Mucosa of descending colon (tissue), 3 donors: ENCODE measurements around the gene SPC24. TPM values are rescaled to one million over a fixed set of nuclear protein-coding genes. Genes with fewer than 3 reads are reported as not detected.
"Not testable (repeated sequence)": the region's sequence is repeated elsewhere in the genome, so short reads cannot be mapped to it uniquely, and the experiment has no call there.

Source experiments
- ATAC-seq: fragments of 200-7000 bp; cut with Tn5 transposase; one replicate; pipeline ENCODE4 v1.9.1; 2020; ENCODE audit warnings: mild to moderate bottlenecking, moderate library complexity
- DNase-seq, 3 donors: peaks; one replicate each; pipeline ENCODE4 v3.0.0-alpha.2; 2020
- H3K36me3 ChIP-seq: fragments of 200-600 bp; one replicate; pipeline ENCODE4 v1.8.0; 2021; ENCODE audit warnings: low read depth, mild to moderate bottlenecking
- H3K4me1 ChIP-seq: fragments of 200-600 bp; one replicate; pipeline ENCODE4 v1.8.0; 2021; ENCODE audit warnings: low read depth, mild to moderate bottlenecking
- H3K4me3 ChIP-seq: fragments of 200-600 bp; one replicate; pipeline ENCODE4 v1.8.0; 2021; ENCODE audit warnings: mild to moderate bottlenecking
- H3K9me3 ChIP-seq: fragments of 200-600 bp; one replicate; pipeline ENCODE4 v1.8.0; 2021; ENCODE audit warnings: mild to moderate bottlenecking
- intact Hi-C, 2 donors: fragments of 100-400 bp; cut with DNase I in 1 of 2; cut with micrococcal nuclease in 1 of 2; formaldehyde crosslinking; loops; one replicate each; pipeline versions ENCODE4 v1.11.0 to v1.11.1; 2022; cut with DNase I, micrococcal nuclease
- microRNA-seq: library from miRNA; unstranded; fragments of <30 nt; microRNA quantifications from one replicate; pipeline ENCODE4, GENCODE V29; 2019
- total RNA-seq, 3 donors: library from RNA; stranded (reverse); fragmentation: NEBNext Ultra II Directional in 2 of 3; extraction: Animal tissue kit (Norgen Biotek cat#: 25700) in 2 of 3; gene quantifications; one replicate each; pipeline versions ENCODE4 v1.2.1 to v1.2.4, GENCODE V29; 2021 to 2023
- TF ChIP-seq, protein P1 (sequence below): fragments of 200-600 bp; IDR thresholded peaks from one replicate; pipeline ENCODE4 v1.8.0; 2022; ENCODE audit warnings: antibody characterized with exemption, mild to moderate bottlenecking
- donor health status: DM: no; HTN: no; CAD: no; lungs with moderate emphysema.
- donor health status: DM: no; HTN: no; CAD: no.
- donor health status: DM: no; HTN: yes; CAD: no.

Gene SPC24
- total RNA-seq, 3 donors from 2014 or later = 2.8 to 15.8 (median 3.8) TPM

DNA sequence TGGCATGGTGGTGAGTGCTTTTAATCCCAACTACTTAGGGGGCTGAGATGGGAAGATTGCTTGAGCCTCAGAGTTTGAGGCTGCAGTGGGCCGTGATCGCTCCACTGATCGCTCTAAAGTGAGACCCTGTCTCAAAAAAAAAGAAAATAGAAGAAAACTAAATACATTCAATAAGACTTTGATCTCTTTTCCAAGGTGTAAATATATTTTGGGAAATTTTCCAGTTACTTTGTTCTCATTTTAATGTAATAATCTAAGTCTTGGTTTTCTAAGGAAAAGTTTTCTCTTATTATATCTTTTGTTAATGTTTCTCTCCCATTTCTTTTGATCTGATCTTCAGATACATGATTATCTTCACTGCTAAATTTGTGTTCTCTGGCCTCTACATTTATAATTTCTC lies 56.7 kb downstream of the SPC24 start:
- DNase-seq (no peak), ATAC-seq (no peak)
- no peak overlapping the region for H3K4me3 ChIP-seq
- H3K4me1 ChIP-seq = peaks cover 25% of the 10 kb centered on the region
- no peaks in the 10 kb centered on the region for H3K36me3 ChIP-seq
- intact Hi-C loops = loop anchor here in 1 of 2 donors (10.0 kb wide), 1 partner anchor 64 kb away; no protein-coding TSS in a partner anchor
- H3K9me3 ChIP-seq = no peaks in the 10 kb centered on the region
- TF ChIP-seq, protein P1, sequence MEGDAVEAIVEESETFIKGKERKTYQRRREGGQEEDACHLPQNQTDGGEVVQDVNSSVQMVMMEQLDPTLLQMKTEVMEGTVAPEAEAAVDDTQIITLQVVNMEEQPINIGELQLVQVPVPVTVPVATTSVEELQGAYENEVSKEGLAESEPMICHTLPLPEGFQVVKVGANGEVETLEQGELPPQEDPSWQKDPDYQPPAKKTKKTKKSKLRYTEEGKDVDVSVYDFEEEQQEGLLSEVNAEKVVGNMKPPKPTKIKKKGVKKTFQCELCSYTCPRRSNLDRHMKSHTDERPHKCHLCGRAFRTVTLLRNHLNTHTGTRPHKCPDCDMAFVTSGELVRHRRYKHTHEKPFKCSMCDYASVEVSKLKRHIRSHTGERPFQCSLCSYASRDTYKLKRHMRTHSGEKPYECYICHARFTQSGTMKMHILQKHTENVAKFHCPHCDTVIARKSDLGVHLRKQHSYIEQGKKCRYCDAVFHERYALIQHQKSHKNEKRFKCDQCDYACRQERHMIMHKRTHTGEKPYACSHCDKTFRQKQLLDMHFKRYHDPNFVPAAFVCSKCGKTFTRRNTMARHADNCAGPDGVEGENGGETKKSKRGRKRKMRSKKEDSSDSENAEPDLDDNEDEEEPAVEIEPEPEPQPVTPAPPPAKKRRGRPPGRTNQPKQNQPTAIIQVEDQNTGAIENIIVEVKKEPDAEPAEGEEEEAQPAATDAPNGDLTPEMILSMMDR = no peak

DNA sequence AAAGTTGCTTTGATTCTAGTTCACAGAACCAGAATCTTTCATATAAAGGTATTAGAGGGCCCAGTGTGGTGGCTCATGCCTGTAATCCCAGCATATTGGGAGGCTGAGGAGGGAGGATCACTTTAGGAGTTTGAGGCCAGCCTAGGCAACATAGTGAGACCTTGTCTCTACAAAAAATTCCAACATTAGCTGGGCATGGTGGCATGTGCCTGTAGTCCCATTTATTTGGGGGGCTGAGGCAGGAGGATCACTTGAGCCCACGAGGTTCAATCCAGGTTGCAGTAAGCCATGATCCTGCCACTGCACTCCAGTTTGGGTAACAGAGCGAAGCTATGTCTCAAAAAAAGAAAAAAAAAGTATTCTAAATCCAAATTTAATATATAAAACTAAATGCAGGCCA lies 57.3 kb downstream of the SPC24 start:
- intact Hi-C loops = loop anchor here in 1 of 2 donors (10.0 kb wide), 1 partner anchor 64 kb away; no protein-coding TSS in a partner anchor
- no peaks in the 10 kb centered on the region for H3K36me3 ChIP-seq
- ATAC-seq = no peak
- no peaks in the 10 kb centered on the region for H3K9me3 ChIP-seq
- H3K4me1 ChIP-seq = peaks cover 30% of the 10 kb centered on the region
- no peak overlapping the region for H3K4me3 ChIP-seq
- TF ChIP-seq, protein P1 = no peak
- DNase-seq = no peak

DNA sequence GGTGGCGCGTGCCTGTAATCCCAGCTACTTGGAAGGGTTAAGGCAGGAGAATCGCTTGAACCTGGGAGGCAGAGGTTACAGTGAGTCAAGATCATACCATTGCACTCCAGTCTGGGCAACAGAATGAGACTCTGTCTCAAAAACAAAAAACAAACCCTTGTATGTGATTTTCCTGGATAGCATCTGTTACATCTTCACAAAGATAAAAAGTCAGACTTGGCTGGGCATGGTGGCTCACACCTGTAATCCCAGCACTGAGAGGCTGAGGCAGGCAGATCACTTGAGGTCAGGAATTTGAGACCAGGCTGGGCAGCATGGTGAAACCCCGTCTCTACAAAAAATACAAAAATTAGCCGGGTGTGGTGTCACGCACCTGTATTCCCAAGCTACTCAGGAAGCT lies 58.2 kb downstream of the SPC24 start:
- ATAC-seq, H3K9me3 ChIP-seq, H3K36me3 ChIP-seq, H3K4me3 ChIP-seq, DNase-seq: not testable (repeated sequence)
- H3K4me1 ChIP-seq = peaks cover 38% of the 10 kb centered on the region
- intact Hi-C loops = loop anchor here in 1 of 2 donors (10.0 kb wide), 1 partner anchor 63 kb away; no protein-coding TSS in a partner anchor

DNA sequence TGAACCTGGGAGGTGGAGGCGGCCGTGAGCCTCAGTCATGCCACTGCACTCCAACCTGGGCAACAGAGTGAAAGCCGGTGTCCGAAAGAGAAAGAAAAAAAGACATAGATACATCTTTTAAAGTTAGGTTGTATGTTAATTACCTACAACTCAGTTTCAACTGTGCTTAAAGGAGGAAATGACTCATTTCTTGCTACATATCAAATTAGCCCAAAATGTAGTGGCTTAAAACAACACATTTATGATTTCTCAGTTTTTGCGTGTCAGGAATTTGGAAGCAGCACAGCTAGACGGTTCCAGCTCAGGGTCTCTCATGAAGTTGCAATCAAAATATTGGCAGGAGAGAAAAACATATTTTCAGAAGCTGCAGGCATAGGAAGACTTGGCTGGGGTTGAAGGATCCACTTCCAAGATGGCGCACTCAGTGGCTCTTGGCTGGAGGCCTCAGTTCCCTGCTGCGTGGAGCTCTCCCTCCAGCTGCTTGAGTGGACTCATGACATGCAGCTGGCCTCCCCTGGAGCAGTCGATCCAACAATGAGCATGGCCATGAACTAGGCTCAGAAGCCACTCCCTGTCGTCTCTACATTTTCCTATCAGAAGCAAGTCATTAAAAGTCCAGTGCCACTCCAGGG lies 59.3 kb downstream of the SPC24 start:
- TF ChIP-seq, protein P1 = no peak
- DNase-seq (peak in 1 of 3 donors; percentile 26), ATAC-seq (no peak)
- no peak overlapping the region for H3K4me3 ChIP-seq
- intact Hi-C loops = loop anchor here in 1 of 2 donors (10.0 kb wide), 1 partner anchor 62 kb away; no protein-coding TSS in a partner anchor
- no peaks in the 10 kb centered on the region for H3K36me3 ChIP-seq
- H3K9me3 ChIP-seq = no peaks in the 10 kb centered on the region
- H3K4me1 ChIP-seq = peaks cover 47% of the 10 kb centered on the region

Small RNAs within 50 kb of the gene (microRNA-seq; reads per million reads assigned to microRNA genes)
- gene MIR6886 = 0.70 reads per million

Other genes starting within 250 kb of the SPC24 start
- 10 to 100 TPM; 34.0 to 55.8 (median 55.2) TPM for gene YIPF2, start 227.1 kb downstream of the SPC24 start, total RNA-seq
- 10 to 100 TPM; 18.5 to 25.0 (median 22.7) TPM for gene TIMM29, start 227.0 kb downstream of the SPC24 start, total RNA-seq
- 10 to 100 TPM; 81.5 to 86.5 (median 86.3) TPM for gene SMARCA4, start 194.8 kb downstream of the SPC24 start, total RNA-seq
- 100 to 1,000 TPM in 2 of 3 donors, 10 to 100 TPM in 1; 83.9 to 147 (median 116) TPM for gene LDLR, start 66.3 kb downstream of the SPC24 start, total RNA-seq
- 100 to 1,000 TPM in 1 of 3 donors, 10 to 100 TPM in 2; 28.0 to 562 (median 77.5) TPM for gene KANK2, start 41.8 kb upstream of the SPC24 start, total RNA-seq
- gene ANGPTL8, start 83.8 kb upstream of the SPC24 start, total RNA-seq = not detected
- 10 to 100 TPM; 62.4 to 94.7 (median 62.8) TPM for gene DOCK6, start 106.7 kb upstream of the SPC24 start, total RNA-seq
- gene TSPAN16, start 140.4 kb upstream of the SPC24 start, total RNA-seq = not detected
- gene RAB3D, start 183.9 kb upstream of the SPC24 start, total RNA-seq = 10 to 100 TPM; 21.0 to 34.9 (median 33.9) TPM
- gene TMEM205, start 190.5 kb upstream of the SPC24 start, total RNA-seq = 10 to 100 TPM; 37.3 to 61.8 (median 55.7) TPM
- 10 to 100 TPM; 27.4 to 40.5 (median 38.8) TPM for gene CCDC159, start 190.7 kb upstream of the SPC24 start, total RNA-seq
- 10 to 100 TPM in 1 of 3 donors, 1 to 10 TPM in 2; 5.1 to 32.8 (median 7.4) TPM for gene PLPPR2, start 199.7 kb upstream of the SPC24 start, total RNA-seq
- gene SWSAP1, start 218.9 kb upstream of the SPC24 start, total RNA-seq = 1 to 10 TPM; 2.5 to 3.4 (median 3.3) TPM
- gene EPOR, start 228.5 kb upstream of the SPC24 start, total RNA-seq = 1 to 10 TPM; 2.8 to 4.7 (median 3.6) TPM